Measurements from ENCODE around the gene LBHD2.

GRCh38 chr14:103096387-103096786, 12.4 kb downstream of the LBHD2 start:
- TF ChIP-seq CTCF (IDR thresholded peaks at IDR 0.05; ENCODE audit: insufficient read depth, low read length) = no peak
- TF ChIP-seq POLR2AphosphoS5 (IDR thresholded peaks at IDR 0.05; ENCODE audit: low read depth) = no peak
- no peak for TF ChIP-seq SPI1 (IDR thresholded peaks at IDR 0.05; ENCODE audit: borderline replicate concordance, low read depth)
- TF ChIP-seq REST (IDR thresholded peaks at IDR 0.05; ENCODE audit: insufficient replicate concordance, low read depth) = no peak

Data from HL-60 (cell line).